K562 (cell line): ENCODE measurements around the gene PEX7. TPM values are rescaled to one million over a fixed set of nuclear protein-coding genes. Genes with fewer than 3 reads are reported as not detected.

Experiments
- ATAC-seq: fragments of 200-7000 bp; cut with Tn5 transposase; 3 replicates; pipeline ENCODE4 v1.9.1; 2020; ENCODE audit warnings: moderate library complexity
- BruUV-seq: library from RNA; stranded (reverse); fragments of 400-500 nt; replicated peaks from 2 replicates; lab custom pipeline; 2021; lab: Mats Ljungman, UMichigan
- CTCF ChIA-PET: fragments of 300-600 bp; formaldehyde crosslinking; extraction: SDS; loops from one replicate; lab custom pipeline; 2021; ENCODE audit warnings: low intra/inter-chr PET ratio; lab: Yijun Ruan, JAX
- POLR2A ChIA-PET: fragments of 300-600, 350-650 bp; sonication (Branson Sonifier 250); formaldehyde crosslinking; extraction: SDS; loops from one replicate; lab custom pipeline; 2021; ENCODE audit warnings: antibody characterized with exemption, inconsistent platforms; lab: Yijun Ruan, JAX
- DNase-seq, 4 experiments: peaks; one replicate each; pipeline versions ENCODE4 v3.0.0 to v3.0.0-alpha.2; 2011 to 2018; ENCODE audit warnings: low spot score in 3 of 4, mixed read lengths in 3 of 4; ENCODE audit errors: extremely low read depth in 1 of 4
- FAIRE-seq: peaks from 2 replicates; lab custom pipeline; 2011; peaks lifted over from hg19 to GRCh38; lab: Jason Lieb, UNC
- H2AFZ ChIP-seq: 2 replicates; pipeline ENCODE4 v1.6.0; 2011; ENCODE audit warnings: low read depth, low read length, control low read depth, inconsistent platforms
- H3K27ac ChIP-seq: fragments of 200-600 bp; 3 replicates; pipeline ENCODE4 v1.8.0; 2011; ENCODE audit warnings: low read depth, mild to moderate bottlenecking, control low read depth, inconsistent platforms, low read length, moderate library complexity, mixed read lengths; ENCODE audit errors: extremely low read depth
- H3K27me3 ChIP-seq, 2 experiments: fragments of 300-600 bp in 1 of 2; 2 replicates in 1 of 2; 3 replicates in 1 of 2; pipeline versions ENCODE4 v1.6.0 to v1.8.0; 2011; ENCODE audit warnings: inconsistent platforms in 2 of 2, low read length in 2 of 2, mild to moderate bottlenecking in 1 of 2, mixed read lengths in 1 of 2, moderate library complexity in 1 of 2; ENCODE audit not compliant: control insufficient read depth in 2 of 2, insufficient read depth in 2 of 2
- H3K36me3 ChIP-seq: fragments of 300-600 bp; 3 replicates; pipeline ENCODE4 v1.8.0; 2011; ENCODE audit warnings: mild to moderate bottlenecking, low read length, inconsistent platforms; ENCODE audit not compliant: control insufficient read depth, insufficient read depth
- H3K4me1 ChIP-seq, 2 experiments: fragments of 200-600 bp in 1 of 2; replicated peaks in 1 of 2; 2 replicates in 1 of 2; 3 replicates in 1 of 2; pipeline versions ENCODE4 v1.5.1 to v1.8.0; 2011; ENCODE audit warnings: inconsistent platforms in 2 of 2, low read length in 2 of 2, mild to moderate bottlenecking in 1 of 2, mixed read lengths in 1 of 2, moderate library complexity in 1 of 2; ENCODE audit not compliant: control insufficient read depth in 2 of 2, insufficient read depth in 2 of 2
- H3K4me2 ChIP-seq: 2 replicates; pipeline ENCODE4 v1.6.1; 2011; ENCODE audit warnings: low read length, control low read depth, inconsistent platforms, mixed read lengths; ENCODE audit not compliant: insufficient read depth
- H3K4me3 ChIP-seq: fragments of 200-600 bp; sonication (generic), shearing (Covaris generic); 2 replicates; pipeline ENCODE4 v1.5.1; 2016; ENCODE audit warnings: control low read depth, inconsistent platforms
- H3K79me2 ChIP-seq: fragments of 200-600 bp; 3 replicates; pipeline ENCODE4 v1.8.0; 2011; ENCODE audit warnings: low read length, inconsistent platforms; ENCODE audit not compliant: control insufficient read depth, insufficient read depth
- H3K9ac ChIP-seq, 2 experiments: 2 replicates each; pipeline versions ENCODE4 v1.6.0 to v1.6.1; 2011; ENCODE audit warnings: low read depth in 2 of 2, low read length in 2 of 2, control low read depth in 1 of 2, inconsistent platforms in 1 of 2, mild to moderate bottlenecking in 1 of 2, mixed read lengths in 1 of 2; ENCODE audit not compliant: insufficient read depth in 1 of 2
- H3K9me1 ChIP-seq: one replicate; pipeline ENCODE4 v1.6.0; 2011; ENCODE audit warnings: inconsistent platforms, mild to moderate bottlenecking, low read length, moderate library complexity; ENCODE audit not compliant: control insufficient read depth, insufficient read depth
- H3K9me3 ChIP-seq: replicated peaks from 2 replicates; pipeline ENCODE4 v1.5.1; 2011; ENCODE audit warnings: low read depth, low read length, inconsistent platforms; ENCODE audit not compliant: control insufficient read depth, insufficient read depth
- H4K20me1 ChIP-seq: replicated peaks from 2 replicates; pipeline ENCODE4 v1.6.1; 2011; ENCODE audit warnings: low read length, inconsistent platforms, mixed read lengths; ENCODE audit not compliant: control insufficient read depth, insufficient read depth
- BMI1 ChIP-seq: fragments of 150-350 bp; IDR thresholded peaks from 2 replicates; pipeline ENCODE4 v1.6.1; 2014; ENCODE audit warnings: low read length
- GABPA ChIP-seq: fragments of 200-800 bp; sonication (Bioruptor generic); conservative IDR thresholded peaks from 2 replicates; pipeline ENCODE4 v1.6.1; 2016; ENCODE audit warnings: low read depth, missing genetic modification characterization, missing compliant biosample characterization
- GATAD2B ChIP-seq: fragments of 450-650 bp; IDR thresholded peaks from 2 replicates; pipeline ENCODE4 v1.6.1; 2017; ENCODE audit warnings: mild to moderate bottlenecking, borderline replicate concordance
- KHSRP ChIP-seq: fragments of 450-650 bp; IDR thresholded peaks from 2 replicates; pipeline ENCODE4 v1.6.1; 2017
- NR4A1 ChIP-seq, 2 experiments: fragments of 250-450 bp in 1 of 2; fragments of 450-650 bp in 1 of 2; sonication (Bioruptor Pico) in 1 of 2; IDR thresholded peaks; 2 replicates each; pipeline versions ENCODE4 v1.4.0 to v1.6.1; 2016 to 2020; ENCODE audit warnings: mild to moderate bottlenecking in 2 of 2, missing compliant biosample characterization in 1 of 2, missing genetic modification characterization in 1 of 2, moderate library complexity in 1 of 2
- NRF1 ChIP-seq, 2 experiments: fragments of 450-650 bp; IDR thresholded peaks in 1 of 2; conservative IDR thresholded peaks in 1 of 2; 2 replicates each; pipeline ENCODE4 v1.6.1; 2014; ENCODE audit warnings: mild to moderate bottlenecking in 2 of 2
- POLR3G ChIP-seq: IDR thresholded peaks from 2 replicates; pipeline ENCODE4 v1.6.1; 2011; ENCODE audit not compliant: insufficient read length, insufficient replicate concordance; ENCODE audit errors: extremely low read depth
- PURB ChIP-seq: sonication (generic); formaldehyde crosslinking; IDR thresholded peaks from 2 replicates; pipeline ENCODE4 v1.9.0; 2021; ENCODE audit warnings: low read depth, mild to moderate bottlenecking, missing genetic modification reagents
- RAD21 ChIP-seq, 2 experiments: fragments of 250-450 bp in 1 of 2; fragments of 450-650 bp in 1 of 2; sonication (Bioruptor Pico) in 1 of 2; formaldehyde crosslinking in 1 of 2; IDR thresholded peaks in 1 of 2; conservative IDR thresholded peaks in 1 of 2; 2 replicates each; pipeline versions ENCODE4 v1.4.0 to v1.8.0; 2020 to 2022; ENCODE audit warnings: mild to moderate bottlenecking in 2 of 2, moderate library complexity in 1 of 2
- SREBF2 ChIP-seq: sonication (generic); formaldehyde crosslinking; IDR thresholded peaks from 2 replicates; pipeline ENCODE4 v1.4.0; 2020; ENCODE audit warnings: mild to moderate bottlenecking, missing genetic modification reagents
- TCF3 ChIP-seq: sonication (generic); formaldehyde crosslinking; IDR thresholded peaks from 2 replicates; pipeline ENCODE4 v1.4.0; 2020; ENCODE audit warnings: mild to moderate bottlenecking, missing genetic modification reagents
- WGBS: fragments of 100-300 bp; shearing (Covaris generic); methylation state at CpG from one replicate; pipeline ENCODE4 v1.1.6; 2016; ENCODE audit warnings: low coverage, mixed read lengths; ENCODE audit not compliant: insufficient coverage; ENCODE audit errors: missing lambda C conversion rate; 5-methylcytosine and 5-hydroxymethylcytosine counted together
- in situ Hi-C: fragments of 300-500 bp; cut with MboI; formaldehyde crosslinking; loops from 4 replicates; pipeline ENCODE4 v1.15.0; 2018; ENCODE audit warnings: inconsistent platforms, mixed read lengths
- intact Hi-C: fragments of 100-400 bp; cut with micrococcal nuclease; formaldehyde crosslinking; loops from 2 replicates; pipeline ENCODE4 v1.14.2; 2022
- polyA plus RNA-seq, 8 experiments: library from polyadenylated mRNA; depleted of rRNA in 4 of 8; stranded (reverse) in 5 of 8; unstranded in 3 of 8; fragments of >200 nt; fragmentation: Nextera tagmentation in 2 of 8; fragmentation: Illumina TruSeq in 1 of 8; extraction: Ambion mirVana in 2 of 8; extraction: Trizol in 1 of 8; gene quantifications; 2 replicates each; pipeline versions ENCODE4 v1.2.1 to v1.2.3, GENCODE V29; 2011 to 2014; ENCODE audit warnings: inconsistent platforms in 1 of 8, missing spikeins in 1 of 8
- total RNA-seq, 7 experiments: library from RNA; depleted of rRNA in 6 of 7; stranded (reverse); fragments of >200 nt in 6 of 7; fragmentation: Illumina TruSeq in 2 of 7; extraction: Trizol in 2 of 7; gene quantifications; 2 replicates each; pipeline versions ENCODE4 v1.2.1 to v1.2.3, GENCODE V29; 2011 to 2021; ENCODE audit warnings: low replicate concordance in 1 of 7
- TF ChIP-seq, protein P1 (sequence below): fragments of 450-650 bp; formaldehyde crosslinking; IDR thresholded peaks from 2 replicates; pipeline ENCODE4 v1.4.0; 2020; ENCODE audit warnings: mild to moderate bottlenecking, moderate library complexity
- TF ChIP-seq, protein P2 (sequence below), 2 experiments: fragments of 450-650 bp in 1 of 2; sonication (generic) in 1 of 2; formaldehyde crosslinking in 1 of 2; IDR thresholded peaks in 1 of 2; conservative IDR thresholded peaks in 1 of 2; 2 replicates each; pipeline versions ENCODE4 v1.6.1 to v1.8.1; 2016 to 2023; ENCODE audit warnings: mild to moderate bottlenecking in 2 of 2, moderate library complexity in 2 of 2, inconsistent platforms in 1 of 2, missing genetic modification reagents in 1 of 2
- TF ChIP-seq, protein P3 (sequence below): fragments of 250-450 bp; sonication (Bioruptor Pico); IDR thresholded peaks from 2 replicates; pipeline ENCODE4 v1.4.0; 2020

Gene PEX7
- total and polyA plus RNA-seq, 9 of the 15 experiments (the other 6 are each of a cell fraction or from before 2014, with no cell fraction given) = 1.6 to 12.9 (median 9.1) TPM

- Histone ChIP-seq H3K27ac (no peak overlapping the region), H3K36me3 (no peaks in the 10 kb centered on the region), H3K4me1 (peaks cover 4 to 5% of the 10 kb centered on the region in 2 experiments; a peak in 3 of 5 replicates), H3K9me3 (no peaks in the 10 kb centered on the region), H2AFZ (peak overlapping the region; percentile 46; the same call in 1 of the 2 replicates), H4K20me1 (peaks cover 3% of the 10 kb centered on the region; the same call in 1 of the 2 replicates), H3K4me2 (no peak overlapping the region), H3K9ac (no peak overlapping the region), H3K9me1 (no peaks in the 10 kb centered on the region), H3K27me3 (peaks cover 3 to 14% of the 10 kb centered on the region in 2 experiments), H3K79me2 (no peaks in the 10 kb centered on the region), H3K4me3 (no peak overlapping the region)
- ChIA-PET POLR2A (interaction anchor here (0.5 kb wide), 2 partner anchors 31 to 700 kb away, joined by 3 to 4 read pairs; no protein-coding TSS in a partner anchor), CTCF (no interaction called here)
- DNase-seq (peak in 1 of 4 experiments; percentile 23), ATAC-seq (peak; percentile 68), FAIRE-seq (no peak)
- BruUV-seq = no TSS peak
- WGBS = 17% methylated on average over 14 of the region's 14 CpGs
- intact Hi-C loops (no loop called here), in situ Hi-C loops (no loop called here)
- TF ChIP-seq KHSRP (no peak), TCF3 (CRISPR knock-in tag) (peak; percentile 55), BMI1 (no peak), POLR3G (no peak), SREBF2 (CRISPR knock-in tag) (no peak), GABPA (tag) (peak; percentile 64), NRF1 (conservative IDR thresholded peaks at IDR 0.05 in 1 of 2, IDR thresholded peaks at IDR 0.05 in 1 of 2) (no peak), NR4A1 (CRISPR knock-in tag; IDR thresholded peaks at IDR 0.05) (no peak), NR4A1 (tag; IDR thresholded peaks at IDR 0.05) (no peak), PURB (CRISPR knock-in tag) (no peak), RAD21 (CRISPR knock-in tag; conservative IDR thresholded peaks at IDR 0.05 in 1 of 2, IDR thresholded peaks at IDR 0.05 in 1 of 2) (peak in 1 of 2 experiments; percentile 37; a peak in 1 of 4 replicates), GATAD2B (no peak)
- TF ChIP-seq, protein P1, sequence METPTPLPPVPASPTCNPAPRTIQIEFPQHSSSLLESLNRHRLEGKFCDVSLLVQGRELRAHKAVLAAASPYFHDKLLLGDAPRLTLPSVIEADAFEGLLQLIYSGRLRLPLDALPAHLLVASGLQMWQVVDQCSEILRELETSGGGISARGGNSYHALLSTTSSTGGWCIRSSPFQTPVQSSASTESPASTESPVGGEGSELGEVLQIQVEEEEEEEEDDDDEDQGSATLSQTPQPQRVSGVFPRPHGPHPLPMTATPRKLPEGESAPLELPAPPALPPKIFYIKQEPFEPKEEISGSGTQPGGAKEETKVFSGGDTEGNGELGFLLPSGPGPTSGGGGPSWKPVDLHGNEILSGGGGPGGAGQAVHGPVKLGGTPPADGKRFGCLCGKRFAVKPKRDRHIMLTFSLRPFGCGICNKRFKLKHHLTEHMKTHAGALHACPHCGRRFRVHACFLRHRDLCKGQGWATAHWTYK (CRISPR knock-in tag) = 0 out of 2 replicates have a peak, but pooled peaks have one; percentile 61
- TF ChIP-seq, protein P2, sequence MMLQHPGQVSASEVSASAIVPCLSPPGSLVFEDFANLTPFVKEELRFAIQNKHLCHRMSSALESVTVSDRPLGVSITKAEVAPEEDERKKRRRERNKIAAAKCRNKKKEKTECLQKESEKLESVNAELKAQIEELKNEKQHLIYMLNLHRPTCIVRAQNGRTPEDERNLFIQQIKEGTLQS (IDR thresholded peaks at IDR 0.05) = no peak
- TF ChIP-seq, protein P2 (CRISPR knock-in tag; conservative IDR thresholded peaks at IDR 0.05) = no peak
- TF ChIP-seq, protein P3, sequence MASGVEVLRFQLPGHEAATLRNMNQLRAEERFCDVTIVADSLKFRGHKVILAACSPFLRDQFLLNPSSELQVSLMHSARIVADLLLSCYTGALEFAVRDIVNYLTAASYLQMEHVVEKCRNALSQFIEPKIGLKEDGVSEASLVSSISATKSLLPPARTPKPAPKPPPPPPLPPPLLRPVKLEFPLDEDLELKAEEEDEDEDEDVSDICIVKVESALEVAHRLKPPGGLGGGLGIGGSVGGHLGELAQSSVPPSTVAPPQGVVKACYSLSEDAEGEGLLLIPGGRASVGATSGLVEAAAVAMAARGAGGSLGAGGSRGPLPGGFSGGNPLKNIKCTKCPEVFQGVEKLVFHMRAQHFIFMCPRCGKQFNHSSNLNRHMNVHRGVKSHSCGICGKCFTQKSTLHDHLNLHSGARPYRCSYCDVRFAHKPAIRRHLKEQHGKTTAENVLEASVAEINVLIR (CRISPR knock-in tag) = no peak
These were observed 134.5 kb downstream of the PEX7 start for GRCh38 chr6:136956590-136957544.
